Bronchial epithelial cell (primary cell): Measurements from ENCODE around the gene GPR78. TPM values are rescaled to one million over a fixed set of nuclear protein-coding genes. Genes with fewer than 3 reads are reported as not detected.
A peak's percentile ranks its signal among the peaks of the same experiment; 100 is the strongest.

ENCODE experiments used
- DNase-seq: peaks from one replicate; pipeline ENCODE4 v3.0.0-alpha.2; 2010; ENCODE audit warnings: low read depth
- FAIRE-seq: peaks from 2 replicates; lab custom pipeline; 2011; peaks lifted over from hg19 to GRCh38; lab: Jason Lieb, UNC
- H3K27me3 ChIP-seq: 2 replicates; pipeline ENCODE4 v1.5.1; 2011; ENCODE audit warnings: low read length; ENCODE audit not compliant: control insufficient read depth, insufficient read depth
- H3K36me3 ChIP-seq: 2 replicates; pipeline ENCODE4 v1.5.1; 2011; ENCODE audit warnings: low read length; ENCODE audit not compliant: control insufficient read depth, insufficient read depth
- H3K4me3 ChIP-seq: 2 replicates; pipeline ENCODE4 v1.5.1; 2011; ENCODE audit warnings: mild to moderate bottlenecking, low read depth, low read length, control low read depth
- total RNA-seq: library from RNA; depleted of rRNA; stranded (reverse); fragments of >200 nt; gene quantifications from 2 replicates; pipeline ENCODE4 v1.2.1, GENCODE V29; 2014
- TF ChIP-seq, protein P1 (sequence below): IDR thresholded peaks from 2 replicates; pipeline ENCODE4 v1.5.1; 2011; ENCODE audit warnings: mild to moderate bottlenecking, moderate library complexity, low read length, control low read depth, inconsistent platforms; ENCODE audit not compliant: insufficient read depth, severe bottlenecking

Gene GPR78
- total RNA-seq, 1 donor from 2014 or later: under 0.01 TPM

DNA sequence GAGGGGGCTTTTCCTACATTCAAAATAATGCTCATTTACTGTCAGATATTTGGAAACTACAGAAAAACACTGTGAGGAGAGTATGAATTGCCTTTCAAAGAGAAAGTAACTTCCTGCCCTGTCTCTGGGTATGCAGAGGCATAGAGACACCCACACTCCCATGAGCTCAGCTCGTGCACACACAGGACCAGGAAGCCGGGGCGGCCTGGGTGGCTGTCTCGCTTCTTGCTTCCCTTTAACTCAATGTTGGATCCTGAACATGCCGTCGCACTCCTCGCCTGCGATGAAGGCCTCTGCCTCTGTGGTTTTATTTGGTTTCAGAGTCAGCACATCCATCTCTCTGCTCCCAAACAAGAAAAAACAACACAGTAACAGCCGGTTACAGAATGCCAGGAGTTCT lies 40.1 kb upstream of the GPR78 start:
- DNase-seq (peak; percentile 4), FAIRE-seq (no peak)
- no peaks in the 10 kb centered on the region for H3K27me3 ChIP-seq
- TF ChIP-seq, protein P1, sequence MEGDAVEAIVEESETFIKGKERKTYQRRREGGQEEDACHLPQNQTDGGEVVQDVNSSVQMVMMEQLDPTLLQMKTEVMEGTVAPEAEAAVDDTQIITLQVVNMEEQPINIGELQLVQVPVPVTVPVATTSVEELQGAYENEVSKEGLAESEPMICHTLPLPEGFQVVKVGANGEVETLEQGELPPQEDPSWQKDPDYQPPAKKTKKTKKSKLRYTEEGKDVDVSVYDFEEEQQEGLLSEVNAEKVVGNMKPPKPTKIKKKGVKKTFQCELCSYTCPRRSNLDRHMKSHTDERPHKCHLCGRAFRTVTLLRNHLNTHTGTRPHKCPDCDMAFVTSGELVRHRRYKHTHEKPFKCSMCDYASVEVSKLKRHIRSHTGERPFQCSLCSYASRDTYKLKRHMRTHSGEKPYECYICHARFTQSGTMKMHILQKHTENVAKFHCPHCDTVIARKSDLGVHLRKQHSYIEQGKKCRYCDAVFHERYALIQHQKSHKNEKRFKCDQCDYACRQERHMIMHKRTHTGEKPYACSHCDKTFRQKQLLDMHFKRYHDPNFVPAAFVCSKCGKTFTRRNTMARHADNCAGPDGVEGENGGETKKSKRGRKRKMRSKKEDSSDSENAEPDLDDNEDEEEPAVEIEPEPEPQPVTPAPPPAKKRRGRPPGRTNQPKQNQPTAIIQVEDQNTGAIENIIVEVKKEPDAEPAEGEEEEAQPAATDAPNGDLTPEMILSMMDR: no peak
- H3K36me3 ChIP-seq: no peaks in the 10 kb centered on the region
- H3K4me3 ChIP-seq: no peak overlapping the region

DNA sequence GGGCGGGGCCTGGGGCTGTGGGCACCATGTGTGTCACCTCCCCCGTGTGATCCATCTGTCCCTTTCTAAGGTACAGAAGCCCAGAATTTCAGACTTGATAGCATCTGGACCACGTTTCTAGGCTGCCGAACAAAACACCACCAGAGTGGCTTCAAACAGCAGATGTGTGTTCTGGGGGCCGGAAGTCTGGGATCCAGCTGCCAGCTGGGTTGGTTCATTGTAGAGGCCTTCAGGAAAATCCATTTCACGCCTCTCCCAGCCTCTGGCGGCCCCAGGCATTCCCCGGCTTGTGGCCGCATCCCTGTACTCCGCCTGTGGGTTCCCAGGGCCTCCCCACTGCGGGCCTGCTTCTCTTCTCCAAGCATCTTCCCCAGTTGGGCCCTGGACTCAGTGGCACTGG lies 39.6 kb upstream of the GPR78 start:
- TF ChIP-seq, protein P1: no peak
- no peak for DNase-seq
- FAIRE-seq: no peak
- Histone ChIP-seq H3K4me3 (no peak overlapping the region), H3K36me3 (no peaks in the 10 kb centered on the region), H3K27me3 (no peaks in the 10 kb centered on the region)

DNA sequence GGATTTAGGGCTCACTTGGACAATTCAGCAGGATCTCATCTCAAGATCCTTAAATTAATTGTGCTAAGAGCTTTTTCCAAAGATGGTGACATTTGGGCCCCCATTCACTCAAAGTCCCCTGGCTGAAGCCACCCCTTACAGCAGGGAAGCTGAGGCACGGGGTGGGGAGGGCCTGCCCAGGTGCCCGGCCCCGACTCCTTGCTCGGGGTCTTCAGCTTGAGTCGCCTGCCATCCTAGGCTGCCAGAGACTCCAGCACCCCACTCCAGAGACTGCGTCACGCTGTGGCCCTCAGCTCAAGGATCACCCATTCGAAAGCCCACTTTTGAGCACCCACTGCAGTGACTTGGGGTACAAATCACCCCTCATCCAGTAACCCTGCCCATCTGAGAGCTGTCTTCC lies 39.2 kb upstream of the GPR78 start:
- FAIRE-seq: no peak
- no peaks in the 10 kb centered on the region for H3K36me3 ChIP-seq
- no peaks in the 10 kb centered on the region for H3K27me3 ChIP-seq
- no peak for DNase-seq
- TF ChIP-seq, protein P1: no peak
- H3K4me3 ChIP-seq: no peak overlapping the region

DNA sequence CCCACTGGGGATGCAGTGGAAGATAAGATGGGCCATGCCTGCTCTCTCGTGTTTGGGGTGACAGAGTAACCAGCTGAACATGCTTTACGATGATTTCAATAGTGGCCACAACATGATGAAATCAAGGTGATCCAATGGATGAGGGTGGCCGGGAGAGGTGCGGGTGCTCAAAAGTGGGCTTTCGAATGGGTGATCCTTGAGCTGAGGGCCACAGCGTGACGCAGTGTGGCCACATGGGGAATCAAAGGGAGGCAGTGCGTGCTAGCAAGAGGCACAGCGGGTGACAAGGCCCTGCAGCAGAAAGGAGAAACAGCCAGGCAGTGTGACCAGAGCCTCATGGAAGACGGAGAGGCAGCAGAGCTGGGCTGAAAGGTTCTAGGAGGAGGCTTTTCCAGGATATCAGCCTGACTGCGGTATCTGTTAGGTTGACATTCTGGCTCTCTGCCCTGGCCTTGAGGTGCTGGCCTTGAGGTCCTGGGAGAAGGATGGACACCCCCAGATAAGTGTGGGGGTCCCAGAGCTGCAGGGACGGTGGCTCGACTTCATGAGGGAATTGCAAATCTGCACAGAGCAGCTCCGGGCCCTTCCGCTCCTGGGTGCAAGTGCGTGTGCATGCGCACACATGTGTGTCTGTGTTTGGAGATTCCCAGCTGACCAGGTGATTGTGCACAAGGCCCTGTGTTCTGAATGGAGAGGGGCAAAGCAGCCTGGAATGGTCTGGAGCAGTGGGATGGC lies 38.0 kb upstream of the GPR78 start:
- no peak for FAIRE-seq
- no peak overlapping the region for H3K4me3 ChIP-seq
- TF ChIP-seq, protein P1: no peak
- no peaks in the 10 kb centered on the region for H3K27me3 ChIP-seq
- H3K36me3 ChIP-seq: no peaks in the 10 kb centered on the region
- no peak for DNase-seq

DNA sequence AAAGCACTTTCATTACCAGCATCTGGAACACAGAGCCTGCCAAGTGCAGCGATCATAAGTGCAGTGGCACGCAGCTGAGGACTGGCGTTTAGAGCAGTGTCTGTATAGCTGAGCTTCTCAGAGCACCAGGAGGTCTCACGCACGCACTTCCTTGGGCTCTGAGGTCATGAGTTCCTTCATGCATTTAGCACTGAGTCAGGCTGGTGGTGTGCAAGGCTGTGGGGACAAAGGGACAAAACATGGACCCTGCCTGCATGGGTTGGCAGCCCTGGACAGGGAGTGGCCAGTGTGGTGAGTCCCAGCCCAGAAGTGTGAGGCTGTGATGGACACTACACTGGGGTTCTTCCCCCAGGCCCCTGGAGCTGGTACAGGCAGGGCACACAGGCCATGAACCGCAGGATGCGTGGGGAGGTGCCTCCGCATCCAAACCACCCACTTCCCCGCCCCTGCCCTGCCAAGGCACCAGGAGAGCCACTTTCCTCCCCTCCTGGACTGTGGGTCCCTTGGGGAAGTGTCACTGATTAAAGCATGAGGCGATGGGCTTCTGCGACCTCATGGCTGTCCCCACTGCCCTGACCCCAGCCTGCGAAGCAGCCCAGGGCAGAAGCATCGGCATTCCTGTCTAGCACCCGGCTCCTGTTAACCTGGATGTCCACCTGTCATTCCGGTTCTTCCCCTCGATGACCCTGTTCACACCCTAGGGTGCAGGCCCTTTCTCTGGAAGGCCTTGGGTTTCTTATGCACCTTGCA lies 37.2 kb upstream of the GPR78 start:
- H3K4me3 ChIP-seq: no peak overlapping the region
- H3K27me3 ChIP-seq: no peaks in the 10 kb centered on the region
- TF ChIP-seq, protein P1: no peak
- H3K36me3 ChIP-seq: no peaks in the 10 kb centered on the region
- peak; percentile 13 for FAIRE-seq
- no peak for DNase-seq
